H9 (cell line): ENCODE data around the gene ADSS1. TPM values are rescaled to one million over a fixed set of nuclear protein-coding genes. Genes with fewer than 3 reads are reported as not detected.

Experiments
- DNase-seq: peaks from one replicate; pipeline ENCODE4 v3.0.0-alpha.2; 2017
- H2AFZ ChIP-seq: one replicate; pipeline ENCODE4 v1.6.1; 2013; ENCODE audit warnings: mild to moderate bottlenecking, low read length, control low read depth, moderate library complexity
- H2AK5ac ChIP-seq: 2 replicates; pipeline ENCODE4 v1.6.1; 2013; ENCODE audit warnings: low read length, control low read depth, mixed read lengths; ENCODE audit not compliant: insufficient read length
- H2BK120ac ChIP-seq: one replicate; pipeline ENCODE4 v1.6.1; 2013; ENCODE audit warnings: low read depth, mild to moderate bottlenecking, low read length, control low read depth, inconsistent platforms; ENCODE audit not compliant: poor library complexity, severe bottlenecking
- H2BK12ac ChIP-seq: 2 replicates; pipeline ENCODE4 v1.6.1; 2013; ENCODE audit warnings: low read length, control low read depth, mixed read lengths, low read depth; ENCODE audit not compliant: insufficient read length
- H2BK15ac ChIP-seq: 2 replicates; pipeline ENCODE4 v1.6.1; 2013; ENCODE audit warnings: low read depth, low read length, control low read depth
- H2BK20ac ChIP-seq: one replicate; pipeline ENCODE4 v1.6.1; 2013; ENCODE audit warnings: low read depth, mild to moderate bottlenecking, low read length, control low read depth, inconsistent platforms; ENCODE audit not compliant: poor library complexity, severe bottlenecking
- H2BK5ac ChIP-seq: 2 replicates; pipeline ENCODE4 v1.6.1; 2013; ENCODE audit warnings: low read length, control low read depth, mixed read lengths; ENCODE audit not compliant: insufficient read length
- H3K14ac ChIP-seq: 2 replicates; pipeline ENCODE4 v1.6.1; 2013; ENCODE audit warnings: low read length, control low read depth; ENCODE audit not compliant: insufficient read depth
- H3K18ac ChIP-seq: 2 replicates; pipeline ENCODE4 v1.6.1; 2013; ENCODE audit warnings: low read depth, mild to moderate bottlenecking, mixed read lengths, low read length, control low read depth; ENCODE audit not compliant: insufficient read length
- H3K23ac ChIP-seq: 2 replicates; pipeline ENCODE4 v1.6.1; 2013; ENCODE audit warnings: low read length, control low read depth, mixed read lengths, low read depth; ENCODE audit not compliant: insufficient read length
- H3K23me2 ChIP-seq: 2 replicates; pipeline ENCODE4 v1.6.1; 2013; ENCODE audit warnings: low read depth, mild to moderate bottlenecking, mixed read lengths, low read length, control low read depth; ENCODE audit not compliant: insufficient read length, poor library complexity, severe bottlenecking
- H3K27ac ChIP-seq: 2 replicates; pipeline ENCODE4 v1.5.1; 2013; ENCODE audit warnings: low read length, control low read depth, mixed read lengths, low read depth; ENCODE audit not compliant: insufficient read length
- H3K27me3 ChIP-seq: 2 replicates; pipeline ENCODE4 v1.6.1; 2013; ENCODE audit warnings: low read length, control low read depth, inconsistent platforms; ENCODE audit not compliant: insufficient read depth
- H3K4ac ChIP-seq: 2 replicates; pipeline ENCODE4 v1.6.1; 2013; ENCODE audit warnings: low read depth, mild to moderate bottlenecking, control low read depth, inconsistent platforms, low read length, moderate library complexity
- H3K4me1 ChIP-seq: 2 replicates; pipeline ENCODE4 v1.6.1; 2013; ENCODE audit warnings: low read length, control low read depth, inconsistent platforms; ENCODE audit not compliant: insufficient read depth
- H3K4me2 ChIP-seq: 2 replicates; pipeline ENCODE4 v1.6.1; 2013; ENCODE audit warnings: low read length, control low read depth, mixed read lengths; ENCODE audit not compliant: insufficient read length, insufficient read depth
- H3K56ac ChIP-seq: 2 replicates; pipeline ENCODE4 v1.6.1; 2013; ENCODE audit warnings: low read depth, mild to moderate bottlenecking, mixed read lengths, low read length, control low read depth; ENCODE audit not compliant: insufficient read length
- H3K79me1 ChIP-seq: 2 replicates; pipeline ENCODE4 v1.6.1; 2013; ENCODE audit warnings: low read depth, mild to moderate bottlenecking, moderate library complexity, low read length, control low read depth, inconsistent platforms; ENCODE audit not compliant: insufficient read depth, poor library complexity, severe bottlenecking
- H3K79me2 ChIP-seq: 2 replicates; pipeline ENCODE4 v1.6.1; 2013; ENCODE audit warnings: low read length, control low read depth, inconsistent platforms; ENCODE audit not compliant: insufficient read depth
- H3K9ac ChIP-seq: 2 replicates; pipeline ENCODE4 v1.6.1; 2013; ENCODE audit warnings: low read length, control low read depth, mixed read lengths; ENCODE audit not compliant: insufficient read length; ENCODE audit errors: extremely low read depth
- H3K9me3 ChIP-seq: one replicate; pipeline ENCODE4 v1.6.1; 2013; ENCODE audit warnings: low read depth, low read length, inconsistent platforms; ENCODE audit not compliant: control insufficient read depth
- H3T11ph ChIP-seq: one replicate; pipeline ENCODE4 v1.6.1; 2013; ENCODE audit warnings: mild to moderate bottlenecking, low read length, control low read depth, inconsistent platforms
- H4K20me1 ChIP-seq: one replicate; pipeline ENCODE4 v1.6.1; 2013; ENCODE audit not compliant: control insufficient read depth, insufficient read length, insufficient read depth
- H4K5ac ChIP-seq: 2 replicates; pipeline ENCODE4 v1.6.1; 2013; ENCODE audit warnings: low read depth, mild to moderate bottlenecking, mixed read lengths, low read length, control low read depth; ENCODE audit not compliant: insufficient read length
- H4K8ac ChIP-seq: replicated peaks from 2 replicates; pipeline ENCODE4 v1.6.1; 2013; ENCODE audit warnings: low read length, control low read depth, mixed read lengths, low read depth; ENCODE audit not compliant: insufficient read length
- H4K91ac ChIP-seq: 2 replicates; pipeline ENCODE4 v1.6.1; 2013; ENCODE audit warnings: low read depth, mild to moderate bottlenecking, moderate library complexity, mixed read lengths, low read length, control low read depth; ENCODE audit not compliant: insufficient read length
- H3K27ac Mint-ChIP-seq, 3 experiments: 2 replicates in 2 of 3; 3 replicates in 1 of 3; pipeline ENCODE4 v1.8.0; 2020 to 2021; ENCODE audit warnings: mixed read lengths in 3 of 3, mild to moderate bottlenecking in 1 of 3, moderate library complexity in 1 of 3
- H3K27me3 Mint-ChIP-seq: 2 replicates; pipeline ENCODE4 v1.8.0; 2021; ENCODE audit warnings: low read depth, mild to moderate bottlenecking, moderate library complexity, mixed read lengths
- H3K36me3 Mint-ChIP-seq, 3 experiments: 2 replicates in 2 of 3; 3 replicates in 1 of 3; pipeline ENCODE4 v1.8.0; 2020 to 2021; ENCODE audit warnings: low read depth in 3 of 3, mixed read lengths in 3 of 3; ENCODE audit not compliant: insufficient read depth in 1 of 3
- H3K4me1 Mint-ChIP-seq, 2 experiments: 2 replicates each; pipeline ENCODE4 v1.8.0; 2020; ENCODE audit warnings: mixed read lengths in 2 of 2
- H3K4me3 Mint-ChIP-seq, 2 experiments: 2 replicates in 1 of 2; 3 replicates in 1 of 2; pipeline ENCODE4 v1.8.0; 2020 to 2021; ENCODE audit warnings: mild to moderate bottlenecking in 2 of 2, mixed read lengths in 2 of 2, moderate library complexity in 1 of 2
- H3K9me3 Mint-ChIP-seq, 2 experiments: 2 replicates in 1 of 2; 3 replicates in 1 of 2; pipeline ENCODE4 v1.8.0; 2020; ENCODE audit warnings: mild to moderate bottlenecking in 2 of 2, mixed read lengths in 2 of 2, moderate library complexity in 1 of 2
- WGBS: extraction: QIAGEN DNeasy Blood & Tissue Kit; methylation state at CpG from one replicate; pipeline ENCODE4 v1.1.7; 2013; ENCODE audit warnings: missing lambda C conversion rate, low lambda C conversion rate, mixed read lengths; ENCODE audit not compliant: insufficient read length; ENCODE audit errors: extremely low coverage; 5-methylcytosine and 5-hydroxymethylcytosine counted together
- total RNA-seq: library from RNA; stranded (reverse); gene quantifications from 2 replicates; pipeline ENCODE4 v1.2.1, GENCODE V29; 2021
- TF ChIP-seq, protein P1 (sequence below): fragments of 200-600 bp; sonication (generic); conservative IDR thresholded peaks from 3 replicates; pipeline ENCODE4 v1.8.0; 2021; ENCODE audit warnings: antibody characterized with exemption, mild to moderate bottlenecking

Gene ADSS1
- total RNA-seq, 1 experiment from 2014 or later: 8.5 TPM

DNA sequence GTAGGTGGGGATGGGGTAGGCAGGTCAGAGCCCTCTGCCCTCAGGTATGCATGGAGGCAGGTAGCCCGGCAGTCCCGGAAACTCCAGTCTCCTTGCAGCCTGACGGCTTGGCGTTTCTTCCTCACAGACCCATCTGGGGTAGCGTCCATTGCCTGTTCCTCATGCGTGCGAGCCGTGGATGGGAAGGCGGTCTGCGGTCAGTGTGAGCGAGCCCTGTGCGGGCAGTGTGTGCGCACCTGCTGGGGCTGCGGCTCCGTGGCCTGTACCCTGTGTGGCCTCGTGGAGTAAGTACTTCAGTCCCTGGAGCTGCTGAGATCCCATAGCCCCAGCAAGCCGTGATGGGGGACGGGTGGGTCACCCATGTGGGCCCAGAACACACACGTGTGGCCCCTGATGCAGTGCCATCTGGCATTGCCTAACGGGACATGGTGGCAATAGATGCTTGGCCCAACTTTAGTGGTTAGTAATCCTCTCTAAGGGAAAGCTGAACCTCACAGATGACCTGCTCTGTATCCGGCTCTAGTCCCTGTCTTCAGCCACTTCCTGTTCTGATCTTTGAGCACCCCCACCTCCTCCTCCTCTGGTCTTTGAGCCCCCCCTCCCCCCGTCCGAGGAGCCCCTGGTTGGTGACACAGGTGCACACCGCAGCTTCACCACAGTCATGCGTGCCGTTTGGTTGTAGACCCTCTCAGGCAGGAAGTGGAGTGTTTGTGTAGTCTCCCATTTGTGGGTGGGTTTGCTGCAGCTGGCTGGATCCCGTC lies 32.6 kb downstream of the ADSS1 start:
- no peak overlapping the region for H4K5ac ChIP-seq
- H3K79me2 ChIP-seq: peaks cover 16% of the 10 kb centered on the region; the same call in 1 of the 2 replicates
- no peak overlapping the region for H4K8ac ChIP-seq
- peaks cover 3% of the 10 kb centered on the region for H3K79me1 ChIP-seq
- H3K14ac ChIP-seq: no peak overlapping the region
- Mint-ChIP-seq H3K36me3 (peaks cover 32 to 68% (median 62%) of the 10 kb centered on the region in 3 experiments; a peak in 6 of 7 replicates), H3K27me3 (no peaks in the 10 kb centered on the region), H3K9me3 (0 out of 5 replicates have a peak, but pooled peaks cover 0 to 5% of the 10 kb centered on the region in 2 experiments), H3K27ac (no peak overlapping the region), H3K4me1 (peaks cover 17 to 31% of the 10 kb centered on the region in 2 experiments), H3K4me3 (no peak overlapping the region)
- H3T11ph ChIP-seq: no peak overlapping the region
- H2BK5ac ChIP-seq: no peak overlapping the region
- no peak overlapping the region for H3K18ac ChIP-seq
- H3K4me2 ChIP-seq: no peak overlapping the region
- no peak overlapping the region for H2BK120ac ChIP-seq
- no peak overlapping the region for H3K56ac ChIP-seq
- no peaks in the 10 kb centered on the region for H3K27me3 ChIP-seq
- H3K9me3 ChIP-seq: no peaks in the 10 kb centered on the region
- H3K9ac ChIP-seq: no peak overlapping the region
- H2AFZ ChIP-seq: no peak overlapping the region
- H2AK5ac ChIP-seq: no peak overlapping the region
- no peak for DNase-seq
- H3K27ac ChIP-seq: no peak overlapping the region
- no peak overlapping the region for H2BK12ac ChIP-seq
- TF ChIP-seq, protein P1, sequence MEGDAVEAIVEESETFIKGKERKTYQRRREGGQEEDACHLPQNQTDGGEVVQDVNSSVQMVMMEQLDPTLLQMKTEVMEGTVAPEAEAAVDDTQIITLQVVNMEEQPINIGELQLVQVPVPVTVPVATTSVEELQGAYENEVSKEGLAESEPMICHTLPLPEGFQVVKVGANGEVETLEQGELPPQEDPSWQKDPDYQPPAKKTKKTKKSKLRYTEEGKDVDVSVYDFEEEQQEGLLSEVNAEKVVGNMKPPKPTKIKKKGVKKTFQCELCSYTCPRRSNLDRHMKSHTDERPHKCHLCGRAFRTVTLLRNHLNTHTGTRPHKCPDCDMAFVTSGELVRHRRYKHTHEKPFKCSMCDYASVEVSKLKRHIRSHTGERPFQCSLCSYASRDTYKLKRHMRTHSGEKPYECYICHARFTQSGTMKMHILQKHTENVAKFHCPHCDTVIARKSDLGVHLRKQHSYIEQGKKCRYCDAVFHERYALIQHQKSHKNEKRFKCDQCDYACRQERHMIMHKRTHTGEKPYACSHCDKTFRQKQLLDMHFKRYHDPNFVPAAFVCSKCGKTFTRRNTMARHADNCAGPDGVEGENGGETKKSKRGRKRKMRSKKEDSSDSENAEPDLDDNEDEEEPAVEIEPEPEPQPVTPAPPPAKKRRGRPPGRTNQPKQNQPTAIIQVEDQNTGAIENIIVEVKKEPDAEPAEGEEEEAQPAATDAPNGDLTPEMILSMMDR: no peak
- no peak overlapping the region for H3K4ac ChIP-seq
- peaks cover 12% of the 10 kb centered on the region for H3K23me2 ChIP-seq
- no peak overlapping the region for H4K91ac ChIP-seq
- H2BK20ac ChIP-seq: no peak overlapping the region
- no peaks in the 10 kb centered on the region; the same call in 1 of the 2 replicates for H3K4me1 ChIP-seq
- H4K20me1 ChIP-seq: no peaks in the 10 kb centered on the region
- WGBS: no CpG with 5 or more reads among the region's 27 CpGs
- H2BK15ac ChIP-seq: no peak overlapping the region
- no peak overlapping the region for H3K23ac ChIP-seq
